Lower leg skin (tissue), 3 donors: ENCODE data around the gene SH3RF2.

Experiments
- CTCF ChIP-seq, 3 donors: fragments of 450-650 bp; IDR thresholded peaks; one replicate each; pipeline ENCODE4 v1.5.1; 2016; ENCODE audit warnings: antibody characterized with exemption in 3 of 3, mild to moderate bottlenecking in 3 of 3, moderate library complexity in 2 of 3
- POLR2A ChIP-seq, 2 donors: fragments of 450-650 bp; IDR thresholded peaks; one replicate each; pipeline ENCODE4 v1.6.1; 2016 to 2017; ENCODE audit warnings: antibody characterized with exemption in 2 of 2, mild to moderate bottlenecking in 1 of 2, moderate library complexity in 1 of 2

DNA sequence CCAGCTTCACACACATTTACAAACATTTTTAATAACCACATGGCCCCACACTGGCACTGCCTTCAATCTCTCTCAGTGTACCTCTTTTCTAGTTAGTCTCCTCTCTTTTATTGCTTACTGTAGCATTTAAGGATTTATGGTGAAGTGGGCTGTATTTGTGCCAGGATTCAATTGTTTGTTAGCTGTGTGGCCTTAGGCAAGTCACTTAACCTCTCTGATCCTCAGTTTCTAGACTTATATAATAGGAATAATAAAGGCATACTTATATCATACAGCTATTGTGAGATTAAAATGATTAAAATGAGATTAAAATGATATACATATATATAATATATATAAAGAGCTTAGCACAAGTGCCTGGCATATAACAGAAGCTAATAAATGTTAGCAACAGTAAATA lies 6.4 kb downstream of the SH3RF2 start:
- TF ChIP-seq CTCF (IDR thresholded peaks at IDR 0.05): no peak
- no peak for TF ChIP-seq POLR2A (IDR thresholded peaks at IDR 0.05)
